Non-pigmented ciliary epithelial cell (primary cell): ENCODE measurements around the gene ANO2.

Experiments used
- DNase-seq: peaks from one replicate; pipeline ENCODE4 v3.0.0-alpha.2; 2010; ENCODE audit warnings: low read depth

ANO2 gene

DNA sequence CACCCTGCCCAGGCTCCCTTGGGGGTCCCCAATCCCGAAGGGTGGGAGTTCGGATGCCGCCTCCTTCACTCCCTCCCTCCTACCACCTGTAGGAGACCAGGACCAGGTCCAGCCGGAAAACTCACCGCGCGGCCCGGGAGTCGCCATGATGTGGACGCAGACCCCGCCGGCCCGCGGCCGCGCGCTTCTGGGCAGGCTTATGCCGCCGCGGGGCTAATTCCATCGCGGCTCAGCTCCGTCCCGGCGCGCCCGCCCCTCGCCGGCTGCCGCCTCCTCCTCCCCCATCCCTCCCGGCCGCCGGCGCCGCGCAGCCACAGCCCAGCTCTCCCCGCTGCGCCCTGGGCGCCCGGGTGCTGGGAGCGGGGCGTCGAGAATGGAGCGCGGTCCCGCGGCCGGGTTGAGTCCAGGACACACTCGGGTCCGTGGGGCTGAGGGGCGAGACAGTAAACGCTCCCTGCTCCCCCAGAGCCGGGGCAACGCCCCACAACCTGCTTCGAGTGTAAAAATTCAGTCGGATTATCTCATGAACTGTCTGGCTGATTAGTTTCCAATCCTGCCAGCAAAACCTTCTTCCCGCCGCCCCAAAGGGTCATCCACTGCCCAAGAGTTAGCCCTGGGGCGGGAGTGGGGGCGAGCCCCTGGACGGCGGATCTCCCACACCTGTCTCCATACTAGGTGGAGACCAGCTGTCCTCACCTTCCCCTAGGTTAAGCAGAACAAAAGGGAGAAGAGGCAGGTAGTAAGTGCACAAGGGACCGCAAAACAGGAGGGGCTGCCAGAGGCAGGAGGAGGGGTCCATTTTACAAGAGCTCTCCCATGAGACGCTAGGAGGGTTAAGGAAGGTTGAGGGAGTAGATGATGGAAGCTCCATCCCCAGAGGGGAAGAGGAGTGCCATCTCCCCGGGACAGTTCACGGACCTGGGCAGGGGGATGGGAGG is at the start of gene ANO2:
Gene ANO2, minus strand, starts transcription at position 189 of the 938 bp plus-strand sequence. Its CDS starts 42 bp downstream, at position 147.
- DNase-seq = no peak

DNA sequence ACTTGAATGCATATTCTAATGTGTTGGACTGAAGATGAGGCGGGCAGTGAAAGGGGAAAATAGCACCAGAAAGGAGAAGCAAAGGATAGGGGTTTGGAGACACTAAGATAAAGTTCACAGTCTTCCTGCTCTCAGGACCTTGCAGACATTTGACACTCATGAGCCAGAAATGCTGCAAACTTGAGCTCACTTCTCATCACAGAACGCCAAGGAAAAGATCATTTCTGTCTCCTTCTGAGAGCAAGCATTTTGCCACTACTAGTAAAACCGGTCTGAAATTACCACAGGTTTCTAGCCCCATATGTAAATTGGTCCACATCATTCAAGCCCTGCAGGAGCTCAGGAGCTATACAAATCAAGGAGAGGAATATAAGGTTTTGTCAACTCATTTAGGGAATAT is 44.6 kb upstream of the ANO2 start:
- no peak for DNase-seq

DNA sequence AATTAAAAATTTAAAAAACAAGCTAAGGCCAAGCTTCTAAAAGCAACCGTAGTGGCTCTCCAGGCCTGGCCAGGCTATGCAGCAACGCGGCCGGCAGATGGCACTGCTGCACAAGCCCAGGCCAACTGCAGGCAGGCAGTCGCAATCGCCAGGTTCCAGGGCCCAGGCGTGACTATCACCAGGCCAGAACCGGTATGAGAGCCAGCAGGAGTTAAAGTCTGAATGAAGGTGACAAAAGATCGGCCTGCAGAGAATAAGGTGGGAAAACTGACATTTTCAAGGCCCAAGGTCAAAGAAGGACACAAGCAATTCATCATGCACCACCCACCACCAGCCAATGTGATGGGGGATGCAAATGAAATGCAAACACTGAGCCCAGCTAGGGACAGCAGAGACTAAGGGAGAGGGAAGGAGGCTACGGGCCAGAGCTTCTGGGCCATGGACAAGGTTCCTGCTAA is 43.6 kb upstream of the ANO2 start:
- peak; percentile 10 for DNase-seq

DNA sequence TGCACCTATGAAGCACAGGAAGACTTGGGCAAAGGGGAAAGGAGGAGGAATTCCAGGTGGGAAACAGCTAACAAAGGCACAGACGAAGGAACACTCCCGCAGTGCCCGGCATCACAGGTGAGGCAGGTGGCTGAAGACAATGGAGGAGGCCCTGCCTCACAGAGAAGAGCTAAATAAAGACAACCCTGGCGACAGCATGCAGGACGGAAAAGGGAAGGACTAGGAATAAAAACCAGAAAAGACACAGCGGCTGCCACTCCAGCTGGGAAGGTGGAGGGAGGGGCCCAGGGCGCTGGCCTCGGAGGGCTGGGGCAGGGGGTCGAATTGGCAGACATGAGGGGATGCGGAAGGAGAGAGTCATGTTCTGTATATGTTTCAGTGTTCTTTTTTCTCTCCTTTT is 43.0 kb upstream of the ANO2 start:
- DNase-seq = no peak

DNA sequence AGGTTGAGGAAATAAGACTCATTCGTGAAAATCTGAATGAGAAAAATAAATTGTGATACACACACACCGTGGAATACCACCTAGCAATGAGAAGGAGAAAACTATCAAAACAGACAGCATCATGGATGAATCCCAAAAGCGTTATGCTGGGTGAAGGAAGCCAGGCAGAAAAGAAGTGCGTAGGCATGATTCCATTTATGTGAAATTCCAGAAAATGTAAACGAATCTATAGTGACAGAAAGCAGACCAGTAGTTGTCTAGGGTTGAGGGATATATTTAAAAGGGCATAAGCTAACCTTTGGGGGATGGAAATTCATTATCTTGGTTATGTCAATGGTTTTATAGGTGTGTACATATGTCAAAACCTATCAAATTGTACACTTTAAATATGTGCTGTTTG is 42.5 kb upstream of the ANO2 start:
- DNase-seq = no peak

DNA sequence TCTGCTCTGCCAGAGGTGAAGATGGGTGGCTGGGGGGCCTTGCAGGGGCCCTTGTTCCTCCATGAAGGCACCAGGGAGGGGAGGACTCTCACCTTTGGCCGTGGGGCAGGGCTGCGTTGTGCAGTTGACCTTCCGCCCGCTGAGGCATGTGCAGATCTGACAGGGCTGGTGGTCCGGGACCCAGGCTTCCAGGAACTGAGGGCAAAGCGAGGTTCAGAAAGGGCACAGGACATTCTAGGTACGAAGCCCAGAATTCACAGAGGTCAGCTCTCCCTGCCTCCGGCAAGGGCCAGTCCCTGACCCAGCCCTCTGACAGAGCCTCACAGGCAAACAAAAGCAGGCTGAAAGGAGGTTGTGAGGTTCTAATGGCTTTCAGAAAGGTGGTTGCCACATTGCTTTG is 40.4 kb upstream of the ANO2 start:
- DNase-seq = no peak

DNA sequence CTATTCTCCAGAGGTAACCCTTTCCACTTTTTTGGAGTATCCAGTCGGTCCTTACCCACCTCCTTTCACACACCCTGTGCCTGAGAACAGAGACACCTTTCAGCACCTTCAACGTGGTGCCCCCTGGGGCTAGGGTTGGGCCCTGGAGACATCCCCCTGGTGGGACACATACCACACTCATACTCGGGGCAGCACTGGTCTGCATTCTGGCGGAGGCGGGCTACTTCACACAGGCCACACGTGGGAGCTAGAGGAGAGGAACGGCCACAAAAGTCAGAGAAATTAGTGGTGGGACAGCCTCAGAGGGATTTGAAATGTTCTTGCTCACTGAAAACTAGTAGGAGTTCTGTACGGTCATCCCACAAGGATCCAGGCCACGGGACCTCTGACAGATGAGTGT is 39.8 kb upstream of the ANO2 start:
- DNase-seq = no peak

DNA sequence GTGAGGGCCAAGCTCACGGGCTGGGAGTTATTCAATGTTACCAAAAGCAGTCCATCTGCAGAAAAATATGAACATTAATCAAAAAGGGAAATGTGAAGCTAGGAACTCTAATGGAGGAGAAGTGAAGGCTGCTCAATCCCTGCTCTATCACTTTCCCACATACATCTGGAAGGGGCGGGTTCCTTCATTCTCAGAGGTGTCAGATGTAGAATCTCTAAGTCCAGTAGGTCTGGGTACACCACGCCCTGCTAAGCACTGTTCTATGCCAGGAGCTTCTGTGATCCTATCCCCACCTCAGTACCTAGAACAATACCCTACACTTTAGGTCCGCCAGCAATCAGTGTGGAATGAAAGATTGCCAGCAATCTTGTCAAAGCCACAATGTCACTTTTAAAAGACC is 37.0 kb upstream of the ANO2 start:
- no peak for DNase-seq

DNA sequence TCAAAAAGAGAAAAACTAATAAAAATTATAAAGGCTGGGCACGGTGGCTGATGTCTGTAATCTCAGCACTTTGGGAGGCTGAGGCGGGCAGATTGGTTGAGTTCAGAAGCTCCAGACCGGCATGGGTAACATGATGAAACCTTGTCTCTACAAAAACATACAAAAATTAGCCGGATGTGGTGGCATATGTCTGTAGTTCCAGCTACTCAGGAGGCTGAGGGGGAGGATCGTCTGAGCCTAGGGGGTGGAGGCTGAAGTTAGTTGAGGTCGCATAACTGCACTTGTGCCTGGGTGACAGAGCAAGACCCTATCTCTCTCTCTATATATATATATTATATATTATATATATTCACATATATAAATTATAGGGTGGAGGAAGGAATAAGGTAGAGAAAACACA is 32.5 kb upstream of the ANO2 start:
- no peak for DNase-seq

DNA sequence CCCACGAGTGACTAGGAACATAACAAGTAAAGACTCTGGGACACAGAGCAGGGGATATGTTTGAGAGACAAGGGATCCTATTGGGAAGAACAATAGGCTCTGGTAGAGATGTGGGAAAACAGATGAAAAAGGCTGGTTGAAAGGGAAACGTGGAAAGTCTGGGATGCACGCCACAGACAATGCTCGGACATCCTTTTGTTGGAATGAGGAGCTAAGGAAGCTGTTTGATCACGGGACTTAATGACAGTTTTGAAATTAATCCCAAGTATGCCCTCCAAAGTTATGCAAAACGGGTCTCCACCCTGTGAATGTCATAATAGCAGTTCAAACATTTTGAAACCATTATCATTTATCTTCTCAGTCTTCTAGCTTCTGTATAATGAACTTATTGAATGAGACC is 31.7 kb upstream of the ANO2 start:
- no peak for DNase-seq

DNA sequence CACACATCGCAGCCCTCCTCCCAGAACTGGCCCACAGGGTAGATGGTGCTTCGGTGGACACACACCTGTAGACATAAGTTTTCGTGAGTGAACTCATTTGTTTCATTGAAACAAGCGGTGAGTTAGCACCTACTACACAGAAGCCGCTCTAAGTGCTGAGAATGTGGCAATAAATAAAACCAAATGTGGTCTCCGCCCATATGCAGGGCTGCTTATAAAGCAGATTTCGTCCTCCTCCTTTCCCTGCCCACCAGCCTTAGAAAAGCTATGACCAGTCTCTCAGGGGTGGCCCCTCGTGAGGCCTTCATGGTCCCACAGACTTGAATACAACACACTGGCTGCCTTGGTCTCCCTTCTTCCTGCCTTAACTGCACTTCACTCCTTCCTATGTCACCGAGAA is 31.1 kb upstream of the ANO2 start:
- DNase-seq = no peak

DNA sequence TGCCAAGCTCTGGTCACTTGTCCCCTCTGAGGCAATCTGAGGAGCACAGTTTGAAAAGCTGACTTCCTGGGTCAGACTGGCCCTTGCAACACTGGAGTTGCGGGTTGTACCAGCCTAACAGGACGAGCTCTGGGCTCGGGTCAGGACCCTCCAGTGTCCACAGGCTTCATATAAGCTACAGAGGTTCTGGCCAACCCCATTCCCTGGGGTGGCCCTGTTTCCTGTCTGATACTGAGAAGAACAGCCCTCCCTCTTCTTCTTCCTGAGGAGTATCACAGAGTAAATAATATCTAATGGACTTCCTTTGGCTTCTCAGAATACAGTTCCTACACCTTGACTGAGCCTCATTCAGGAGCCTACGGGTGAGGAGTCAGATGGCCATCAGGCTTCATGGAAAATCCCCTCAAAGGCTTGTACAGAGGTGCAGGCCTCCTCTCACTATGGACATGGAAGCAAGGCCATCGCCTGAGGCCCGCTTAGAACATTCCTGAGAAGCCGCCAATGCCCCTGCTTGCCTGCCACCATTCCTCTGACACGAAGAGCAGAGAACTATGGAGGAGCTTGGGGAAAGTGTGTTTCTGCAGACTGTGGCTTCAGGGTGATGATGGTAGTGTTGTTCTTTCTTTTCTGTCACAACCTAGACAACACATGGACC is 28.5 kb upstream of the ANO2 start:
- DNase-seq = no peak

DNA sequence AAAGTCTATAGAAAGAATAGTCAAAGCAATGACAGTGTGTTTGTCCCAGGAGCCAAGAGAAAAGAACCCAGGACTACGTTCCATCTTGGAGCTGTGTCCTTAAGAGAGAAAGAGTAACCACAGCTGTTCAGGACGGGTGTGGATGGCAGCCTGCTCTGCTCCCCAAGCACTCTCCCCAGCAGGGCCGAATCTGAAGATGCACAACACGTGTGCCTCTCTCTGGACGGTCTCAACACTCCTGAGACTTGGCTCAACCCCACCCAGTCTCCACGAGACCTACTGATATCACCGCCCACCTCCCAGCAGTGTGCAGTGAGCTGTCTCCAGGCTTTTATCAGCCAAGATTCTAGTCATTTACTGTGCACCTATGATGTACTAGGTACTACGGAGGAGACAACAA is 27.3 kb upstream of the ANO2 start:
- DNase-seq = no peak

DNA sequence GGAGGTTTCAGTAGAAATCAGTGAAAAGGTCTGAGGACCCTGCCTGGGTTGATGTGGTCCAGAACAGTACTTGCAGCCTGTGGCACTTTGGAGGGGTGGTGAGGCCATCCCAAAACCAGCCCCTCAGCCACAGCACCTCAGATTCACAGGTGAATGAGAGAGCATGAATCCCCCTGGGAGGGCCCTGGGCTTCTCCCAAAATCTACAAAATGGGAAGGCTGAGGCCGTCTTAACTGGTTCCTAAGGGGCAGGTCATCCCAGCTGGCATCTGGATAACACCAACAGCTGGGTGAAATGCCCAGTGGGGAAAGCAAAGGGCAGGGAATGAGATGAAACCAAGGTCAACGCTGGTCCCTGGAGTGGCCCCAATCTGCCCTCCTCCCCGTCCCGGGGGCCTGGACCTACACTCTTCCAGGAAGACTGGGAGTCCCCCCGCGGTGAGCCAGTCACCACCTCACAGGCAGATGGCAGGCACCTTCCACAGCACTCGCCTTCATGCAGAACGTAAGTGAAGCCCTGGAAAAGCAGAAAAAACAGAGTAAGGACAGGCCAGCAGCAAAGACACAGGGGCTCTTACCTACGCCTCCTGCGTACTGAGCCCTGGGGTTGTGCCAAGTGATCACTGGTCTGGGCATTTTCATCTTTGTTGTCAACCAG is 26.3 kb upstream of the ANO2 start:
- DNase-seq = no peak

DNA sequence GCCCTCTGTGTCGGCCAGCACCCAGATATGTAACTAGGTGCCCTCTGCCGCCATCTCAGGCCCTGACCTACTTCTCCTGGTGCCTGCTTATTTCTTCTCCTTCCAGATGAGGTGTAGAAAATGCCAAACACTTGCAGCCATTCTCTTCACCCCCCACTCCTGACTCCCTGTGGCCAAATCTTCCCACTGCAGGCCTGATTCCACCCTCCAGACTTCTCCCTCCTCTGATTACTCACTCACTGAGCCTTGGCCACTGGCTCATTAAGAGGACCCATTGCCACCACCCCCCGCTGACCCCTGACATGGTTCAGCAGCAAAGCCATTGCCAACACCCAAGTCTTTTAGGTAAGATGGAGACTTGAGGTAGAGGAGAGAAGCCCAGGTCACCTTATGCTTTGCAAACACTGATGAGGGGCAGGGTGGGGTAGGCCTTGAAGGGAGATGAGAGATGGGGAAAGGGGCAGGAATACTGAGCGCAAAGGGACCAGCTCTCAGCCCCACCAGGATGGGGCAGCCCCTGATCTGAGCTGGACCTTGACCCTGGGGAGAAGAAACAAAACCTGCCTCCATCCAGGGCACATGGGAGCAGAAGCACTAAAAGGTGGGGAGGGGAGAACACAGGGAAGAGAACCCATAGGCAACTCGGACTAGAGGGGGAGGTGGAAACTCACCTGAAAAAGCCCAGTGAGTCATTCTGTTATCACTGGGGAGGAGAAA is 25.1 kb upstream of the ANO2 start:
- no peak for DNase-seq

DNA sequence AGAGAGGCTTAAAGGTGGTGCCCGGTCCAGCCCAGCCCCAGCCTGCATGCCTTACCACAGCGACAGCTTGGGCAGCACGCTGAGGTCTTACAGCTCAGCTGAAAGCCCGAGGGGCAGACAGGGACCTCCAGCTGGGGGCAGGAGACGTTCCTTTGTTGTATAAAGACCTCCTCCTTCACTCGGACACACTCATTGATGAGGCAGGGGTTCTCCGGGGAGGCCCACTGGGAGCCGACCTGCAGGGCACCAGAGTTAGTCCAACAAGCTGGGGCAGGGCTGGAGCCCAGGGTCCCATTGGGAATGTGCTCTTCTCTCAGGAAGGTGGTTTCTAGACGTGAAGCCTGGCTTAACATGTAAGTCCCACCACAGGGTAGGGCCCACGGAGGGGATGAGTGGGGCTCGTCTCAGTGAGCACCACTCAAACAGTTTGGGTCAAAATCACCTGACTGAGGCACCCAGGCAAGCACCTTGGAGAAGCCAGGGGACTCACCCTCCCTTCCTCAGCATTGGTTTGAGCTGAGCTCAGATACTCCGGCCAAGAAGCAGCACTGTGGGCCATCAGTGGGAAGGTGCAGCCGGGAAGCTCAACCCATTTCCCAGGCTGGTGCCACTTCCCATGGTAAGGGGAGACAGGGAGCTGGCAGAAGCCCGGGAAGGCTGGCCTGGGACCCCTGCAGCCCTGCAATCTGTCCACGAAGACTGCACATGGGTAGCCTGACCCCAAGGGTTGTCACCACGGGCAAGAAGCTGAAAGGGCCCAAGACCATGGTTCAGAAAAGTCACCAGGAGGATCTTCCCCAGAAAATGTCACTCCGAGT is 24.3 kb upstream of the ANO2 start:
- no peak for DNase-seq

DNA sequence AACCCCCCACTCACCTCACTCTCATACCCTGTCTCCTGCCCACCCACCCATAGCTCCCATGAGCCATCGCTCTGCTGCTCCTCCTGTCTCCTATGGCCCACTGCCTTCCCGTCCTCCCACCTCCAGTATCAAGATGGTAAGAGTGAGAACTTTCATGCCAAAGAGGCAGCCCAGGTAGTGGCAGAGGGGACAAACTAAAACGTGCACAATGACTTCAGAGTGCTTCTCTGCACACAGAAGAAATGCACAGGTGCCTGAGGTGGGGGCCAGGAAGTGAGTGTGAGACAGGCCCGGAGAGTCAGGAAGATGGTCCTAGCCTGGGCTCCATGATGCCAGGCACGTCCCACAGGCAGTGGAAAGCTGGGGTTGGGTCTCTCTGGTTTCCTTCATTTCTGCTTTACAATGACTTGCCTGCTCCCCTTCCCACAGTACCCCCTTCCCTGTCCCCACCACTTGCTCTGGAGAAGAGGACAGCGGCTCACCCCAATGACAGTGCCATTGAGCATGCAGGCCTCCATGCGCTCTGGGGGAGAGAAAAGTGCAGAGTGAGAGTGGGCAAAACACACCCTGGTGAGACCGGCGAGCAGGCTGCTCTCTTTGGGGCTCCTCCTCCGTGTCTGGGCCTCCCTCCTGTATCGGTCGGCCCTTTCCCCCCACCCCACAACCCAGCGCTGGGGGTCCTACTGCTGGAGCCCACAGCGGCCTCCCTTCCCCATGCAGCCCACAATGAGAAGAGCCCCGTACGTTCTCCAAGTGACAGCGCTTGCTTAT is 22.8 kb upstream of the ANO2 start:
- DNase-seq = no peak

DNA sequence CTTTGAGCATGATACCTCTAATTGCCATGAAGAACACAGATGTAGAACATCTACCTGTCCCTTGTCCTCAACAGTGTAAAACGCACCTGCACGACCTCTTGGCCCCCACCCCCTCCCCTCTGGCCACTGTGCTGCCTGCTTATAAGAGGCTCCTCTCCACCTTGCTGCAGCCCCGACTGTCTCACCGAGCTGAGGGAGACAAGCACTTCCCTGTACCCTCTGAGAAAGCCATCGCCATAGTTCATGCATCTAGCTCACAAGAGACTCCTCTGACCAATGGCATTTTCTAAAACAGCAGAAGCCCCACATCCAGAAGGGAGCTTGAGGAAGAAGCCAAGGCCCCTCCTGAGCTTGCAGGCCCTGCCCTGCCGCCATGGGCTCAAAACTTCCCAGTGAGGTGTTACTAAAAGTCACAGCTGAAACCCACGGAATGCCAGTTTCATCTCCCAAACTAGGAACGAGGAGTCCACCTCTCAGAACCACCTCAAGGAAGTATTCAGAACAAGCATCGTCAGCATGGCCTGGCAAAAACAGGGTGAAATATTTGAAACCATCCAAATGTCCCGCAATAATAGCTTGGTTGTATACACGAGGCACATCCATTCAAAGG is 21.5 kb upstream of the ANO2 start:
- no peak for DNase-seq

DNA sequence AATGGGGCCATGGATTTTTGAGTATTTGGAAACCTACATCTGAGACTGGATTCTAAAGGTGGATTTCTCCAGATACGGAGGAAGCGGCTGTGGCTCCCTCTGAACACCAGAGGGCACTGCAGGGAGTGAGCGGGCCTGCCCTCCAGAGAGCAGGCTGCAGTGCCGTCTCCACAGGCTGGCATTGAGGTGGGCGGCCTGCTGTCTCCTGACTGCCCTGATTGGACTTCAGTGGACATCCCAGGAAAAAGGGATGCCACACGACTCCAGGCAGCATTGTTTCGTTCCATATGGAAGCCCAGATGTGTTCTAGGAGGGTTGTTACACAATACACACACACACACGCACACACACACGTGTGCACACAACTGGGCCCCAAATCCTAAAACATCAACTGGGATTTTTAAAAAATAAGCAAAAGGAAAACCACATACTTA is 20.9 kb upstream of the ANO2 start:
- peak; percentile 4 for DNase-seq
